Measurements from ENCODE around the gene NLRP12.
"Not testable (repeated sequence)": the region's sequence is repeated elsewhere in the genome, so short reads cannot be mapped to it uniquely, and the experiment has no call there.

Gene NLRP12

GRCh38 chr19:53780506-53780905 is 43.6 kb downstream of the NLRP12 start:
- DNase-seq (ENCODE audit: low read depth in 3 of 3) = no peak

GRCh38 chr19:53775524-53775923 is 48.6 kb downstream of the NLRP12 start:
- no peak for DNase-seq (ENCODE audit: low read depth in 3 of 3)

- DNase-seq (ENCODE audit: low read depth in 3 of 3) = not testable (repeated sequence)
These were observed 49.6 kb downstream of the NLRP12 start for GRCh38 chr19:53774491-53774890.

- no peak for DNase-seq (ENCODE audit: low read depth in 3 of 3)
These were observed 50.1 kb downstream of the NLRP12 start for GRCh38 chr19:53773999-53774398.

GRCh38 chr19:53772943-53773342 is 51.2 kb downstream of the NLRP12 start:
- peak in 2 of 3 donors; percentile 27 to 42 for DNase-seq (ENCODE audit: low read depth in 3 of 3)

GRCh38 chr19:53771144-53771543 is 53.0 kb downstream of the NLRP12 start:
- no peak for DNase-seq (ENCODE audit: low read depth in 3 of 3)

- DNase-seq (ENCODE audit: low read depth in 3 of 3) = not testable (repeated sequence)
These were observed 54.3 kb downstream of the NLRP12 start for GRCh38 chr19:53769696-53770309.

GRCh38 chr19:53768401-53768800 is 55.7 kb downstream of the NLRP12 start:
- no peak for DNase-seq (ENCODE audit: low read depth in 3 of 3)

GRCh38 chr19:53758991-53759390 is 65.1 kb downstream of the NLRP12 start:
- DNase-seq (ENCODE audit: low read depth in 3 of 3) = not testable (repeated sequence)
